NCI-H226 (cell line): Measurements from ENCODE around the gene PDXK.

Experiments
- DNase-seq: peaks from one replicate; pipeline ENCODE4 v3.0.0-alpha.2; 2015

PDXK gene

DNA sequence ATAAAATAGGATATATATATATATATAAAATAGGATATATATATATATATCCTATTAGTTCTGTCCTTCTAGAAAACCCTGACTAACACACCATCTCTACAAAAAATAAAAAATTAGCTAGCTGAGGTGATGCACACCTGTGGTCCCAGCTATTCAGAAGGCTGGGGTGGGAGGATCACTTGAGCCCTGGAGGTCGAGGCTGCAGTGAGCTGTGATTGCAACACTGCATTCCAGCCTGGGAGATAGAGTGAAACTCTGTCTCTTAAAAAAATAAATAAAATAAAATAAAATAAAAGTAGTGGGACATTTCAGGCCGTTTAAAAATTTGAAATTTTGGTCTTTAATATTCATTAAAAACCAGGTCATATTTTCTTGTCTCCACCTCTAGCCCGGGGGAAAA lies 66.2 kb downstream of the PDXK start:
- DNase-seq: peak; percentile 38

DNA sequence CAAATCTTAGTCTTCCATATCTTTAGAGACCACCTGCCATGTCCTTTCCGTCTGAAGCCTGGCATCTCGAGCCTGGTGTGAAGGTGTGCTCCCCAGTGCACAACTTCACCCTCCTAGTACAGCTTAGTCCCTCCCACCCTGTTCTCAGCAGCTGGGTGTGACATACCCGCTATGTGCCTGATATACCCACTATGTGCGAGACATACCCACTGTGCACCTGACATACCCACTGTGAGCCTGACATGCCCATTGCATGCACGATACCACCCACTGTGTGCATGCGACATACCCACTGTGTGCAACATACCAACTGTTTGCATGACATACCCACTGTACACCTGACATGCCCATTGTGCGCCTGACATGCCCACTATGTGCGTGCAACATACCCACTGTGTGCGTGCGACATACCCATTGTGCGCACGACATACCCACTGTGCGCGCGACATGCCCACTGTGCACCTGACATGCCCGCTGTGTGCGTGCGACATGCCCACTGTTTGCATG lies 67.4 kb downstream of the PDXK start:
- no peak for DNase-seq

DNA sequence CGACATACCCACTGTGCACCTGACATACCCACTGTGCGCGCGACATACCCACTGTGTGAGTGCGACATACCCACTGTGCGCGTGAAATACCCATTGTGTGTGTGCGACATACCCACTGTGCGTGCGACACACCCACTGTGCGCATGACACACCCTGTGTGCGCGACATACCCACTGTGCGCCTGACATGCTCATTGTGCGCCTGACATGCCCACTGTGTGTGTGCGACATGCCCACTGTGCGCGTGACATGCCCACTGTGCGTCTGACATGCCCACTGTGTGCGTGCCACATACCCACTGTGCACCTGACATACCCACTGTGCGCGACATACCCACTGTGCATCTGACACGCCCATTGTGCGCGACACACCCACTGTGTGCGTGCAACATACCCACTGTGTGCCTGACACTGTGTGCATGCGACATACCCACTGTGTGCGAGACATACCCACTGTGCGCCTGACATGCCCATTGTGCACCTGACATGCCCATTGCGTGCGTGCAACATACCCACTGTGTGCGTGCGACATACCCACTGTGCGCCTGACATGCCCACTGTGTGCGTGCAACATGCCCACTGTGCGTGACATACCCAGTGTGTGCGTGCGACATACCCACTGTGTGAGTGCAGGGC lies 68.0 kb downstream of the PDXK start:
- no peak for DNase-seq

DNA sequence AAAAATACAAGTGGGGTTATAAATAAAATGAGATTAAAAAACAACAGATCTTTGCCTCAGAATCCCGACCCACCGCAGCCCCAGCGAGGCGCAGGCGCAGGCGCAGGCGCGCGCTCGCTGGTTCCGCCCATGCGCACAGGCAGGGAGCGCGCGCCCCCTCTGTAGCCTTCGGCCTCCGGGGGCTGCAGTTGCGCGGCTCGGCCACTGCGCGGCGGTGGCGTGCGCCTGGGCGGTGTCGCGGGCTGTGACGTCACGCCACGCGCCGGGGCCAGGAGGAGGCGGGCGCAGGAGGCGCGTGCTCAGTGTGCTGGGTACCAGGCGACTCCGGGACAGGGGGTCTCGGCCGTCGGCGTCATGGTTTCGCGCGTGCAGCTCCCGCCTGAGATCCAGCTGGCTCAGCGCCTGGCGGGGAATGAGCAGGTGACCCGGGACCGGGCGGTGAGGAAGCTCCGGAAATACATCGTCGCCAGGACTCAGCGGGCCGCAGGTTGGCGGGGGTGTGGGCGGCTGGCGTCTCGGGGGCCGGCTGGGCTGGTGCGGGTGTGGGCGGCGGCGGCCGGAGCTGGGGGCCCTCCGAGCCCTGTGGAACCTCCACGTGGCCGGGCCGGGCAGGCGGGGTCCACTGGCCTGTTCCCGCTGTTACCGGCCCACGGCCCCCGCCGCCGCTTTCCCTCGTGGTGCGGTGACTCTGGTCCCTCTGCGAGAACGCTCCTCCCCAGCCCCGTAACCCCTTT lies 70.5 kb downstream of the PDXK start, which contains the start of gene RRP1:
TSS of gene RRP1 (plus strand) at position 302 of the 734 bp plus-strand sequence. CDS start at position 355, 53 bp downstream.
- peak; percentile 74 for DNase-seq

DNA sequence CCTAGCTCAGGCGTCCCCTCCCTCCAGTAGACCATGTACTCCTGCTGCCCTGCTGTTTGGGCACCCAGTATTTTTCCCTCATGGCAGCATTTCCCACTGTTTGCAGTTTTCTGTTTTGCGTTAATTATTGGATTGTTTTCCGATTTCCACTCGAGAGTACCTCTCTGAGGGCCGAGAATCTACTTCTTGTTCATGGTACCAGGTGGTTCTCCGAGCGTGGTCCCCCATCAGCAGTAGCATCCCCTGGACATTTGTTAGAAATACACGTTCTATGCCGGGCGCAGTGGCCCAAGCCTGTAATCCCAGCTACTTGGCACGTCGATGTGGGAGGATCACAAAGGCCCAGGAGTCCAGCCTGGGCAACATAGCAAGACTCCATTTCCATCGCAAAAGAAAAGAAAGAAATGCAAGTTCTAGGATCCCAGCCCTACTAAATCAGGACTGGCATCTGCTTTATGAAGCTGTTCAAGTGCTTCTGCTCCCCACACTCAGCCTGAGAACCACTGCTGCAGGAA lies 71.1 kb downstream of the PDXK start:
- DNase-seq: no peak

DNA sequence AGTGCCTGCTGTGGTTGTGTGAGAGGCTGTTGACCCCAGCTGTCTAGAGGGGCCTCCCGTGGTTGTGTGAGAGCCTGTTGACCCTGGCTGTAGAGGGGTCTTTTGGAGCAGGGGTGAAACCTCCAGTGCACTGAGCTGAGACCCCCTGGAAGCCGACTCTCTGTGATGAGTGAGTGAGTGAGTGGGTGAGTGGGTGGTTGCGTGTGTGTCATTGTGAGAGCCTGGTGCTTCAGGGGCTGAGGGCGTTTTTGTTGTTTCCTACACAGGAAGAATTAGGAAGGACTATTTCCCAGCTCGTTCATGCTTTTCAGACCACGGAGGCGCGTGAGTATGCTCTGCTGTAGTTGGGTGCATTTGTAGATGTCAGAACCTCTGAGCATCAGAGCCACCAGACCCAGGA lies 73.5 kb downstream of the PDXK start:
- DNase-seq: no peak

DNA sequence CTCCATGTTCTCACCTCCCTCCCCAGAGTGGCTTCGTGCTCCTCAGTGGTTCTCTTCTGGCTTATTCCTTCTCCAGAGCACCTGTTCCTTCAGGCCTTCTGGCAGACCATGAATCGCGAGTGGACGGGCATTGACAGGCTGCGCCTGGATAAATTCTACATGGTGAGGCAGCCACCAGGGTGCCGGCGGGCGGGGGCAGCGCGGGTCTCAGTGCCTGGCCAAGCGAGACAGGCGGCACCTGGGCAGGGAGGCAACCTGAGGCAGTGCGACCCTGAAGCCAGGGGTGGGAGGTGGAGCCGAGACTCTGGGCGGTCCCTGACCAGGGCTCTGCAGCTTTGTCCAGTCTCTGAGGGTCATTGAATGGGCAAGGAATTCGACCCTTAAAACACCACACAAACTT lies 74.3 kb downstream of the PDXK start:
- no peak for DNase-seq

DNA sequence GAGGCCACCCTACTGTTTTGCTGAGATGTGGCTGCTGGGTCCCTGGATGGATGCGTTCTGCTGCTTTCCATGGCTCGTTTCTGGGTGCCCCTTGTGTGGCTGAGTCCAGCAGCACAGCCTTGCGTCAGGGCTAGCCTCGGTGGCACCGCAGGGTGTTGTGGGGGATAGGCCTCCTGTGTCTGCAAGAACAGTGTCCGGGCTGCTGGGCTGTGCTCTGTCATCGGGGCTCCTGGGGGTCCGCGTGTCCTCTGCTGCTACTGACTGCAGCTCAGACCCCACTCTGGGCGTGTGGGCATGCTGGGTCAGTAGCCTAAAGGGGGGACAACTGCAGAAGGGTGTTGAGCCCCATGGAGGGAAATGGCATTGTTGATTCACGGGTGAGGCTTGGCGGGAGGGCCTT lies 75.4 kb downstream of the PDXK start:
- no peak for DNase-seq

GRCh38 chr21:43794857-43795256 lies 75.9 kb downstream of the PDXK start:
- no peak for DNase-seq

DNA sequence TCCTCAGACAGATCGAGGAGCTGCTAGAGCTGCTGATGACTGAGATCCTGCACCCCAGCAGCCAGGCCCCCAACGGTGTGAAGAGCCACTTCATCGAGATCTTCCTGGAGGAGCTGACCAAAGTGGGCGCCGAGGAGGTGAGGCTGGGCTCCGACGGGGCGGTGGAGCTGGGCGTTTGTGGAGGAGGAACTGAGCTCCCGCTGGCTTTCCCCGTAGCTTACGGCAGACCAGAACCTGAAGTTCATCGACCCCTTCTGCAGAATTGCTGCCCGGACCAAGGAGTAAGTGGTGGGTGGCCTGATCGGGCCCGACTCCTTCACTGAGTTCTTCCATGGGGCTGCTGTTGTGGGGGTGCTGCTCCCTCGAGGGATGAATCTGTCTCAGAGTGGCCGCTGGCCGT lies 78.5 kb downstream of the PDXK start:
- no peak for DNase-seq

DNA sequence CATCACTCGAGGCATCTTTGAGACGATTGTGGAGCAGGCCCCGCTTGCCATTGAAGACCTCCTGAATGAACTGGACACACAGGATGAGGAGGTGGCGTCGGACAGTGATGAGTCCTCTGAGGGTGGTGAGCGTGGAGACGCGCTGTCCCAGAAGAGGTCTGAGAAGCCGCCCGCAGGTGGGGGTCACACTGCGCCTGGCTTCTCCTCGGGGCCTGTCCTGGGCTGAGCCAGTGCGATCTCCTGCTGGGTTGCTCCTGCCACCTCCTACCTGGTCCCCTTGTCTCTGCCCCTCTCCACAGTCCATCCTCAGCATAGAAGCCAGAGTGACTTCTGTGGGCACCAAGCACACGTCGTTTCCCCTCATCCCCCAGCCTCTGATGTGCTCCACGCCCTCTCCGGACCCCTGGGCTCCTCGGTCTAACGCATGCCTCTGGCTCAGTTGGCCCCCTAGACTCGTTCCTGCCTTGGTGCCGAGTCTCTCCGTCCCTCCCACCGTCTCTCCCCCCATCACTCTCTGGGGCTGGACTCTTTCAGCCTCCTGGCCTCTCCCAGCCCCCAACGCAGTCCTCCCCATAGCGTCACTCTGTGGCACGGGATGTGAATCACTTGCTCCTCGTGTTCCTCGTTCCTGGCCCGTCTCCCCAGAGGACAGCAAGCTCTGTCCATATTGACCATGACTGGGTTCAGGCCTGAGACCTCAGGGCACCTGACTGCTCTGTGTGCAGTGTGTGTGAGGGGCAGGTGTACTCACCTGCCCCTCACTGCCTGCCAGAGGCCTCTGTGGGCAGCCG lies 79.2 kb downstream of the PDXK start:
- DNase-seq: no peak

- DNase-seq: no peak
These were observed 80.4 kb downstream of the PDXK start for GRCh38 chr21:43799301-43799840.

DNA sequence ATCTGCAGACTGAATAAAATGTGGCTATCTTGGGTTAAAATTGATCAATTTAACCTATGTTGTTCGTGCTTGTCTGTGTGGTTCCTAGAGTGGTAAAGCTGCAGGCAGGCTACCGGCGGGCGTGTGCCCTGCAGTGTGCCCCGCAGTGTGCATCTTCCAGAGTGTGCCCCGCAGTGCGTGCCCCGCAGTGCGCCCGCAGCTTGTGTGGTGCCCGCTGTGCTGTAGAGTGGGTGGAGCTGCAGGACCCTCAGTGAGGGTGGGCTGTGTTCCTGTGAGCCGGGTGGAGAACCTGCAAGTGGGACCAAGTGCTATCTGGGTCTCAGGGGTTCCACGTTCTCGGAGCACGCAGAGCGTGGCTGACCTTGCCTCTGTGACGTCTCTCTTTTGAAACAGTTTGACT lies 81.2 kb downstream of the PDXK start:
- DNase-seq: no peak

DNA sequence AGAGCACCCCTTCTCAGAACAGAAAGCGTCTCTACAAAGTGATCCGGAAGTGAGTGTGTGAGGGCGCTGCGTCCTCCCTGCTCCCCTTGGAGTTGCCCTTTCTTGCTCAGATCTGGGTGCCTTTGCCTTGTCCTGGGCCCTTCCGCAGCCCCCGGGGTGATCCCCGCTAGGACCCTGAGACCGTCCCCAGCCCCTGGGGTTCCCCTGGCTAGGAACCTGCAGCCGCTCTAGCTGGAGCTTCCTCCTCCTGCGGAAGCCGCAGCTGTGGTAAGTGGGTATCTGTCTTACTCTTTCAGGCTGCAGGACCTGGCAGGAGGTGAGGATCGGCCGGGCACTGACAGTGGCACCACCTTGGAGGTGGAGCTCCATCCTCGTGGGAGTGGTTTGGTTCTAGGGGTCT lies 81.6 kb downstream of the PDXK start:
- no peak for DNase-seq

DNA sequence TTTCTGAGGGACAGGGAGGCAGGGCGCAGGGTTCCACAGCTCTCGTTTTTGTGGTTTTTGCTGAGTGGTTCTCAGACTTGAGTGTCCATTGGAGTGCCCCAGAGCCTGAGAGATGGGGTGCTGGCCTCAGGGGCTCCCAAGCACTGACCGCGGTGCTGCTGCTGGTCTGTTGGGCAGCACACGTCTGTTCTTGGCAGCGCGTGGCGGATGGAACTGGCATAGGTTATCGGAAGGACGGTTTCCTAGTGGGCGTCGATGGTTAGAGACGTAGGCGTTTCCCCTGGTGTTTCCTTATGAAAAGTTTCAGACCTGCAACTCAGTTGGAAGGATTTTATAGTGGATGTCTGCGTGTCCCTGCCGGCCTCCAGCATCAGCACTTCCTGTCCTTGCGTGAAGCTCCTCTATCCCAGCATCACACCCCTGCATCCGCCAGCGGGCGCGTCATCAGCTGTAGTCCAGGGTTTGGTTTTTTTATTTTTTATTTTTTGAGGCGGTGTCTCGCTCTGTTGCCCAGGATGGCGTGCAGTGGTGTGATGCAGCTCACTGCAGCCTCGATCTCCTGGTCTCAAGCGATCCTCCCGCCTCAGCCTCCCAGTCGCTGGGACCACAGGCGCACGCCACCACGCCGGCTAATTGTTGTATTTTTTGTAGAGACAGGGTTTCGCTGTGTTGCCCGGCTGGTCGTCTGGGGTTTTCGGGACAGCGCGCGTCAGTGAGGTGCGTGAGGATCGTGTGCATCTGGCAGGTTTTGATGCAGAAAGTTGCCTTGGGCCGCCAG lies 82.3 kb downstream of the PDXK start:
- no peak for DNase-seq

DNA sequence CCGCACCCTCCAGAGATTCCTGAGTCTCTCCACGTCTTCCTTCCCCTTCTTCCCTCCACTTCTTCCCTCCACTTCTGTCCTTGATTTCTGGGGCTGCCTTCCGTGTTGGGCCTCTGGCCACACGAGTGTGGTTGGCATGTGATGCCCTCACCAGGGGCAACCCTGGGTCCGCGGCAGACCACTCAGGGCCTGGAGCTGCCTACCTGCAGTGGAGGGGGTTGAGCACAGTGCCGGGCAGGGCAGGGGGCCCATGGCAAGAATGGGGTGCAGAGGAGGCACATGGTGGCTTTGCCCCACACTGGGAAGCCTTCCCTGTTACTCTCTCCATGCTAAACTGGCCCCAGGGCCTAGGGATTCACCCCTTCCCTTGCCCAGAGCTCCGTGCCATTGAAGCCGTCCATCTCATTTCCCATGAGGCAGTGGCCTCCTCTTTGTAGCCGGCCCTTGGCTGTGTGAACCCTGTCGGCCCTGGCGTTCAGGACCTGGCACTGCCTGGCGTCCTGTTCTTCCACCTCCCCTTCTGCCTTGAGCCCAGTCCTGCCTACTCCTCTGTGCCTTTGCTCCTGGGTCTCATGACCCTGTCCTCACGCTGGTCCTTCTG lies 83.9 kb downstream of the PDXK start:
- DNase-seq: no peak

DNA sequence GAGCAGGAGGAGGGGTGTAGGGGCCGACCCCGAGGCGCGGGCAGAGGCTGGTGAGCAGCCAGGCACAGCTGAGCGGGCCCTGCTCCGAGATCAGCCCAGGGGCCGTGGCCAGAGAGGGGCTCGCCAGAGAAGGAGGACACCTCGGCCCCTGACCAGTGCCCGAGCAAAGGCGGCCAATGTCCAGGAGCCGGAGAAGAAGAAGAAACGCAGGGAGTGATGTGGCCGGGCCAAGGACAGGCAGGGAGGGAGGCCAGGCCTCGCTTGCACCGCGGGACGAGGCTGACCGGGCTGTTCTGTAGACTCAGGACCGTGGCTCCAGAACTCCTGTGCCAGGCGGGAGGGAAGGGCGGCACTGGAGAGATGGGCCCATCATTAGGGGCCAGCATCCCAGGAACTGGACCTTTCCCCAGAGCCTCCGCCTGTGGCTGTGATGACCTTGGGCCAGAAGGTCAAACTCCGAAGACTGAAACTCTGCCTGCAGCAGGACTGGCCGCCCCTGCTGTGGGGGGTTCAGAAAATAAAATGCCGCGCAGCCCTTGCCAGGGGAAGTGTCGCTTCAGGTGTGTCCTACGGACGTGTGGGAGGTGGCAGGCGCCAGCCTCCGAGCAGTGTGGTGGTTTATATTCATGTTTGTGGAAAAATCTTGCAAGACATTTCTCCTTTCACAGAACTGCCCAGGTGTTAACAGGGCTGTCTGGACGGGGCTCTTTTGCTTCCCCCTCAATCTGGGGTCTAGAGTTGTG lies 84.8 kb downstream of the PDXK start:
- no peak for DNase-seq

- no peak for DNase-seq
These were observed 86.4 kb downstream of the PDXK start for GRCh38 chr21:43805275-43805800.

- DNase-seq: no peak
These were observed 87.2 kb downstream of the PDXK start for GRCh38 chr21:43806017-43806710.

- DNase-seq: no peak
These were observed 89.4 kb downstream of the PDXK start for GRCh38 chr21:43808367-43808766.
